Renal cortical epithelial cell (primary cell): Measurements from ENCODE around the gene FCGBP. TPM values are rescaled to one million over a fixed set of nuclear protein-coding genes. Genes with fewer than 3 reads are reported as not detected.
"Not testable (repeated sequence)": the region's sequence is repeated elsewhere in the genome, so short reads cannot be mapped to it uniquely, and the experiment has no call there.

ENCODE experiments used
- DNase-seq: peaks from one replicate; pipeline ENCODE4 v3.0.0-alpha.2; 2011; ENCODE audit warnings: low read depth
- total RNA-seq: library from RNA; depleted of rRNA; stranded (reverse); fragments of >200 nt; gene quantifications from 2 replicates; pipeline ENCODE4 v1.2.3, GENCODE V29; 2014

The FCGBP gene
- total RNA-seq, 1 donor from 2014 or later, result 26.3 TPM

DNA sequence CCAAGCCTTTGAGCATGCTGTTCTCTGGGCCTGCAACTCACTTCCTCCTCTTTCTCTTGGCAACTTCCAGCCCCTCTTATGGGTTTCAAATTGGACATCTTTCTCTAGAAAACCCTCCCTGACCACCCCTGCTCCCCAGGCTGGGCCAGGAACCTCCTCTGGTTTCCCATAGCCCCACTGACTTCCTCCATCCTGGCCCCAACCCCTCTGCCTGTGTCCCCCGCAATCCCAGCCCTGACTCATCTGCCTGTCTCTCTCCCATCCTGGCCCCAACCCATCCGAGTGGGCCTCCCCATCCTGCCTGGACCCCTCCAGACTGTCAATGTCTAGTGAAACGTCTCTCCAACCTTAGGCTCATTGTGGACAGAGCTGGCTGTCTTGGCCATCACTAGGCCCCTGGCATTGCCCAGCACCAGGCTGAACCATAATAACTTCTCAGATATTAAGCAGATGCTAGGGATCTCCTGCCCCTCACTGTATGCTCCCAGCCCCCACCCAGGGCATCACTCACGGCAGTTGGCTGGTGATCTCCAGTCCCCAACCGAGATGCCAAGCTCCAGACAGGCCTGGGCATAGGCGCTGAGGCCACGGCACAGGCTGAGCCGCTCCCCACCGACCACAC lies 16.8 kb downstream of the FCGBP start:
- DNase-seq, result no peak

DNA sequence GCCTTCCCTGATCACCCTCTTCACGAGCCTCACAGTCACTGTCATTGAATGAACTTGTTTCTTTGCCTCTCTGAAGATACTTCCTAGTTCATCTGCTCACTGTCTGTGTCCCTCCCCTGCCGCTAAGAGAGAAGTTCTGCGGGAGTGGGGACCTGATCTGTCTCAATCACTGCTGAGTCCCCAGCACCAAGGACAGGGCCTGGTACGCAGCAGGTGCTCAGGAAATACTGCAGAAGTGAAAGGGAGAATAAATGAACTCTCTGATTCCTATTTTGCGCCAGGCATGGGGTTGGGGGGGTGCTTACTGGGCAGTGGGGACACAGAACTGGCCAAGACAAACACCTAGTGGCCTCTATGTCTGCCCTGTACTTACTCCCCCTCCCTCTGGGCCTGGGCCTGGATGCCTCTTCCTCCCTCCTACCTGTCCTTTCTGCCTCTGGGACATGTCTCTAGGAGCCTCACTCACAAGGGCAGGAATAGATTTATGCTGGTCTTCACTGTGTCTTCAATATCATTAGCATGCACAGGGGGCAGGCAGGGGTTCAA lies 17.5 kb downstream of the FCGBP start:
- DNase-seq, result no peak

DNA sequence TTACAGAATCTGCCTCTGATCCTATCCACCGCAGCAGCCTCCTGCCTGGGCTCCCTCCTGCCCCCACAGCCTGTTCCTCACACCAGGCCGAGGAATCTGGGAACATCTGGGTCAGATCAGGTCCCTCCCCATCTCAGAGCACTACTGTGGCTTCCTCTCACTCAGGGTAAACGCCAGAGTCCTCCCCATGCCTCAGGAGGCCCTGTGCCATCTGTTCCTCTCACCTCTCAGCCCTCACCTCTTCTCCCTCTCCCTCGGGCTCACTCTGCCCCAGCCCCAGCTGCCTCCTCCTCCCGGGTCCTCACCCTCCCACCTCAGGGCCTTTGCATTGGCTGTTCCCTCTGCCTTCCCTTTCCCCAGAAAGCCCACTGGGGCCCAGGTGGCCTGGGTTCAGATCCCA lies 18.2 kb downstream of the FCGBP start:
- DNase-seq, result no peak

DNA sequence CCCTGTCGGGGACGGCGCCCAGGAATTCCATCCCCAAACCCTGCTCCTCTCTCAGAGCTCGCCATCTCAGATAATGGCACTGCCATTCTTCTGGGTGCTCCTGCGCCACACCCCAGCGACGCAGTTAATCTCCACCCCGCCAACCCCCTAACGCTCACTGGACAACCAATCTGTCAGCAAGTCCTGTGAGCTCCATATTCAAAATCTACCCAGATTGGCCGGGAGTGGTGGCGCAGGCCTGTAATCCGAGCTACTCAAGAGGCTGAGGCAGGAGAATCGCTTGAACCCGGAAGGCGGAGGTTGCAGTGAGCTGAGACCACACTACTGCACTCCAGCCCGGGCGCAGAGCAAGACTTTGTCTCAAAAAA lies 18.6 kb downstream of the FCGBP start:
- DNase-seq, result no peak

DNA sequence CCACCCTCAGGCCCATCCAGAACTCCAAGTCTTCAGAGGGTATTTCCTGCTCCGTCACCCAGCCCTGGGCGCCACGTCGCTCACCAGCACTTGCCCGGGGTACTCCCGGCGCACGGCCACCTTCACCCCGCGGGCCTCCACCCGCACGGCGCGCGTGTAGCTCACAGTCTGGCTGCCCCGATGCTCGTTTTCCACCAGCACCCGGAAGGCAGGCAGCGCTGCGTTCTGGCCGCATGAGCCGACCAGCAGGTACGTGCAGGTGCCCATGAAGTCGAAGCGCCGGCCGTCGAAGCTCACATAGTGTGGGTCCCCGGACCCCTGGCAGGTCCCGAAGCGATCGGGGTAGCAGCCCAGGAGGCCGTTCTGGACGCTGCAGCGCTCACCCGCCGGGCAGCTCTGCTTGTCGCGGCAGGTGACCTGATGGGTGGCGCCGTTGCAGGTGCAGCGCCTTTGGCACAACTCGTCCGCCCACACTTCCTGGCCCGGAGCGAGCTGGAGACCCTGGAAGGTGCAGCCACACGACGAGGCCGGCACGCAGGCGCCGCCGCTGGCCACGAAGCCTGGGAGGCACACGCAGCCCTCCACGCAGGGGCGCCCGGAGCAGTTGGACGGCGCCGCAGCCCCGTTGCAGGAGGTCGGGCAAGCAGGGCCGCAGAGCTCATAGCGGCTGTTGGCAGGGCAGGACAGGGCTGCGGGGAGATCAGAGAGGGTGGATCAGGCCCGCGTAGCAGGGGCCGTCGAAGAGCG lies 19.2 kb downstream of the FCGBP start:
- DNase-seq, result no peak

DNA sequence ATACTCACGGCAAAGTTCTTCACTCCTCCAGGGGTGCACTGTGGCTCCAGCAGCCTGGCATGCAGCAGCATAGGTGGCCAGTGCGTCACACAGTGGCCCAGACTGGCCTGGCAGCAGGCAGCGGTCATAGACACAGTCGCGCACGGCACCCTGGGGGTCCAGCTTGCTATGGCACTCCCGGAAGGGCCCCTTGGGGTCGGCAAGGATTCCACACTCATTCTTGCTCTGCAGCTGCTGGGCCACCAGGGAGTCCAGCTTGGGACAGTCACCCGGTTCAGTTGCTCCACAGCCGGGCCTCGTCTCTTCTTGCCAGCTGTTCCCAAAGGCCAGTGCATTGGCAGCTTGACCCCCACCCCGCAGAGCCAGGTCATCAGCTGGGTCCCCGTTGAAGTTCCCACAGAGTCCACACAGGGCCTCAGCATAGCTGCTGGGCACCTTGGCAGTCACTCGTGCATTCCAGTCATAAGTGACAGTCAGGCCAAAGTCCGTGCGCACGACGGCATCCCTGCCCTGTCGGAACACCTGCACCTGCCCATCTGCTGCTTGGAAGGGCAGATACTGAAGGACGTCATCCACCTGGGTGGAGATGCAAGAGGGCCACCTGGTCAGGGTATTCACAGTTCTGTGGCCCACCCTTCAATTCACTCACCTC lies 20.6 kb downstream of the FCGBP start:
- no peak for DNase-seq

DNA sequence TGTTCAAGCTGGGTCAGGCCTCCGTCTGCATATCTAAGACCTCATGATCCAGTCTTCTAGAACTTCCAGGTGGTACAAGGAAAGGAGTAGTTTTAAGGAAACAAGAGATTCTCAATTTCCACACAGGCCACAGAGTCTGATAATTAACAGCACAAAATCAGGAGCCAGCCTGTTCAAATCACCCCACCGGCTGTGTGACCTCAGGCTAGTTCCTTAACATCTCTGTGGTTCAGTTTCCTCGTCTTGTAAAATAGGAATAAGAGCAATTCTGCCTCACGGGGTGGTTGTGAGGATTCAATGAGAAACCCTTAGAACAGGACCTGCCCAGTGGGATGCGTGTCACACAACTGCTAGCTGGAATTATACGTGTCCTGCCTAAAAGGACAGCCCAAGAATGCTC lies 25.6 kb downstream of the FCGBP start:
- no peak for DNase-seq

DNA sequence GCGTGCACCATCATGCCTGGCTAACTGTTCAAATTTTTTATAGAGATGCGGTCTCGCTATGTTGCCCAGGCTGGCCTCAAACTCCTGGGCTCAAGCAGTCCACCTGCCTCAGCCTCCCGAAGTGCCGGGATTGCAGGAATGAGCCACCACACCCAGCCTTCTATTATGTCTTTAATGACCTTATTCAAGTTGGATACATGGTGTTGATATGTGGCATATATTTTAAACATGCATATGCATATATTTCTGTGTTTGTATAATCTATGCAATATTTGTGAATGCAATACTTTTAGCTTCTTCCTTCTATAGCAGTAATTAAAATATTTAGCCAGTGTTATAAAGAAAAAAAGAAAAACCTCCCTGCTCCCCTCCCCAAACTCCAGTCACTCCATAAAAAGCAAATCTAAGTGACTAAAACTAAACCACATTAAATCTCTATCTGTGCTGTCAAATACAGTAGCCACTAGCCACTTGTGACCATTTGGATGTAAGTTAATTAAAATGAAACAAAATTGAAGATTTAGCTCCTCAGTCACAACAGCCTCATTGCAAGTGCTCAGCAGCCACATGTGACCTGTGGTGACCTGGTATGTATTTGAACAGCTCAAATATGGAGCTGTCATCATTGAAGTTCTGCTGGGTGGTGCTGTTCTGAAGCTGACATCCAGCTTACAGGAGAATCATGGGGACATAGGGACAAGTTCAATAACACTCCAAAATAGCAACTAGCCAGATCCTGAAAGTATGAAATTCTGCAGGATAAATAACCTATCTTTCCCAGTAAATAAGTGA lies 27.4 kb downstream of the FCGBP start:
- DNase-seq, result no peak

DNA sequence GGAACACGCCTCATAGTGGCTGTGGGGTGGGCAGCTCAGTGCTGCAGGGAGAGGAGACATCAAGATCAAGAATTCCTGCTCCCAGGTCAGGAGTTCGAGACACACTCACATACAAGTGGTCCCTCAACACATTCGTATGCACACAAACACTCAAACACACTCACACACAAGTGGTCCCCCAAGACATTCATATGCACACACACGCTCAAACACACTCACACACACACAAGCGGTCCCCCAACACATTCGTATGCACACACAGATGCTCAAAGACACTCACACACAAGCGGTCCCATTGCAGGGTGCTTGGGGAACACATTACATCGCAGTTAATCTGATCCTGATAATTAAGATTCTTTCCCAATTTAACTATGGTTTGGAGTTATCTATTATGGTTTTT lies 28.2 kb downstream of the FCGBP start:
- no peak for DNase-seq

DNA sequence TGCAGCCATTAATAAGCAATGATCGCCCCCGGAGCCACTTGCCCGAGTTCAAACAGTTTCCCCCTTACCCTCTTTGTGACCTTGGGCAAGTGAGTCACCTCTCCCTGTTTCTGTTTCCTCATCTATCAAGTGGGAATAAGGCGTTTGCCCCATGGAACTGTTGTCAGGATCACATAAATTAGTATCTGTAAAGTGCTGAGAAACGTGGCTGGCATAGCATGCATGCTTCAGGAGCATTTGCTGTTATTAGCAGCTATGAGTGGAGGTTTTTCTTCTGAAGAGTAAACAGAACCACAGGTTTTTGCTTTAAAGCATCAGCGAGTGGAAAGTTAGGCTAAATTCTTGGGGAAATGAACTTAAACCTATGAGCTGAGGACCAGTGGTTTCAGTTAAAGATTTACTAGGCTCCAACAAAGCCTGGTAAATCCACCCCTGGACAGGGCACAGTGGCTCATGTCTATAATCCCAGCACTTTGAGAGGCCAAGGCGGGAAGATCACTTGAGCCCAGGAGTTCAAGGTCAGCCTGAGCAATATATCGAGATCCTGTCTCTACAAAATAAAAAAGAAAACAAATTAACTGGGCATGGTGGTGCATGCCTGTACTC lies 30.8 kb downstream of the FCGBP start:
- DNase-seq, result not testable (repeated sequence)

DNA sequence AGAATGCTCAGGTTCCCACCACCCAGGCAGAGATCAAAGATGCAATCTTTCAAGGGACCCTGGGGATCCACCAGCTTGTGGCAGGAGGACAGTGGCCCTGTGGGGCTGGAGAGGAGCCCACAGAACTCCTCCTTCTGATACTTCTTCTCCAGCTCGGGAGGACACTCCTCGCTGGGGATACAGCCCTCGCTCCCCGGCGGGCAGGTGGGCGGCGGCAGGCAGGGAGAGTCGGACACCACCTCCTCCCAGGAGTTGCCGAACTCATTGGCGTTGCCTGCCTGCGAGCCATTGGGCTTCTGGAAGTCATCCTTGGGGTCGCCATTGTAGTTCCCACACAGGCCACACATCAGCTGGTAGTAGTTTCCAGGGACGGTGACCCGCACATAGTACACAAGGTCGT lies 32.1 kb downstream of the FCGBP start:
- not testable (repeated sequence) for DNase-seq

DNA sequence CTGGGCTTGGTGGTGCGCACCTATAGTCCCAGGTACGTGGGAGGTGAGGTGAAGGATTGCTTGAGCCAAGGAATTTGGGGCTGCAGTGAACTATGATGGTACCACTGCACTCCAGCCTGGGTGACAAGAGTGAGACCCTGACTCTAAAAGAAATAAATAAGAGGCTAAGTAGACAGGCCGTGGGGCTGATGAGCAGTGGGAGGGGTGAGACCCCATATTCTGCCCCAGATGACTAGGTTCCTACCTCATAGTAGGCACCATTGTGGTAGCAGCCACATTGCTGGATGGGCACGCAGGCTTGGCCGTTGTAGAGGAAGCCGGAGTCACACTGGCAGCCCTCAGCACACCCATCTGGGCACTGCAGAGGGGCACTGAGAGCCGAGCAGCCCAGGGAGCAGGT lies 32.8 kb downstream of the FCGBP start:
- not testable (repeated sequence) for DNase-seq

DNA sequence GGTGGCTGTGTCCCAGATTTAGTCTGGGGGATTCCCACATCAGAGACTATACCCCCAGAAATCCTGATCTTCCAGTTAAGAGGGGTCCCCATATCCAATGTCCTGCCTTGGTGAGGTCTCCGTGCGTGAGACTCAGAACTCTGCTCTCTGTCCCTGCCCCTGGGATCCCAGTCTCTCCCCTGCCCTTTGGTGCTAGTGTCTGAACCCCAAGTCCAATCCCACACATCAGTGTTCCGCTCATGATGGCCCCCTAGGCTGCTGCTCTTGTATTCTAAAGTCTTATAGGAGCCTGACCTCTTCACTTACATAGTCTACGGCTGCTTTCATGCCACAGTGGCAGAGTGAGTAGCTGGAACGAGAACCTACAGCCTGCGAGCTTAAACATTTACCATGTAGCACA lies 35.6 kb downstream of the FCGBP start:
- not testable (repeated sequence) for DNase-seq

DNA sequence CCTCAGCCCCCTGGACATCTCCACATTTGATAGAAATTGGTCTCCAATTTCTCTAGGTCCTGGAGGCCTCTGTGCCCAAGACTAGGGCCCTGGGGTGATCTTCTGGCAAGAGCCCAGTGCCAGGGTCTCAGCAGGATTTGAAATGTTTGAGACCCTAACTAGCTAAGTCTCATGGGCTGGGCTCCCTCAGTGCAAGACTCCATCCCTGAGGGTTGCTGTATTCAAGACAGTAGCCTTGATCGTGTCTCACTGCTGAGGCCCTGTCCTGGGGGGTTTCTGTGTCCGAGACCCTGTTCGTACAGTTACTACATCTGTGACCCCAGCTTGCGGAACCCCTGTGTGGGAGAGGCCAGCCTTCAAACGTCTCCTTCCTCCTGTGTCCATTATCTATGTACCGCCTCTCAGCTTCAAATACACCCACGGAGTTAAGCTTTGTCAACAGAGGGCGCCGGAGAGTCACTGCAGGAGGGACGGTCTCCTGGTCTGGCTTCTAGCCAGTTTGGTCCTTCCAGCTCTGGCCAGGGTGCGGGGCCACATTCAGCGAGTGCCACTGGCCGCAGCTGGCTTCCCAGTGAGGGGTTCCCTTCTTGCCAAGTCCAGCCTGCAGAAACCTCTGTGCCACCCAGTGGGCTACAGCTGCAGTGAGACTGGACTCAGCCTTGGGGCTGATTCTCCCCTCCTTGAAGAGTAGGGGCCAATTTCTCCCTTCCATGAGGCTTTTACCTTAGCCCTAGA lies 36.8 kb downstream of the FCGBP start:
- peak; percentile 53 for DNase-seq

DNA sequence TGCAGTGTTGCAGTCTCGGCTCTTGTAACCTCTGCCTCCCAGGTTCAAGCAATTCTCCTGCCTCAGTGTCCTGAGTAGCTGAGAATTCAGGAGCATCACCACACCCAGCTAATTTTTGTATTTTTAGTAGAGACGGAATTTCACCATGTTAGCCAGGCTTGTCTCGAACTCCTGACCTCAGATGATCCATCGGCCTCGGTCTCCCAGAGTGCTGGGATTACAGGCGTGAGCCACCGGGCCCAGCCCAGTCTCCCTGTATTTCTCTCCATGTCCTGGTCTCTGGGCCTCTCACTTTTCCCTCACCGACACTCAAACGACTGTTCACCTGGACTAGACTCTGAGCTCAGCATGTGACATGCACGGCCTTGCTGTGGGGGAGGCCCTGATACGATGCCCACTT lies 39.3 kb downstream of the FCGBP start:
- DNase-seq, result not testable (repeated sequence)

DNA sequence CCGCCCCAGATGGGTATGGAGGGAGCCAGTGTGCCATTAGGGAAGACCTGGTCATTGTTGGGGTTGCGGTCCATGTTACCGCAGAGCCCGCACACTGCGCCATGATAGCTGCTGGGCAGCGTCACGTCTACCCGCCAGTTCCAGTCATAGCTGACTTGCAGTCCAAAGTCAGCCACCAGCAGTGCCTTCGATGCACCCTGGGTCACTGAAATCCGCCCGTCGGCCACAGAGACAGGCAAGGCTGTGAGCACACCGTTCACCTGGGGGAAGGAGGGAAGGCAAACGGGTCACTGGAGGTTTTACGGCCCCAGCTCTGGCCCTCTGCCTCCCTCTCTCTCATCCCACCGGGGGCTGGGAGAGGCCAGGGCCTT lies 40.2 kb downstream of the FCGBP start:
- not testable (repeated sequence) for DNase-seq

DNA sequence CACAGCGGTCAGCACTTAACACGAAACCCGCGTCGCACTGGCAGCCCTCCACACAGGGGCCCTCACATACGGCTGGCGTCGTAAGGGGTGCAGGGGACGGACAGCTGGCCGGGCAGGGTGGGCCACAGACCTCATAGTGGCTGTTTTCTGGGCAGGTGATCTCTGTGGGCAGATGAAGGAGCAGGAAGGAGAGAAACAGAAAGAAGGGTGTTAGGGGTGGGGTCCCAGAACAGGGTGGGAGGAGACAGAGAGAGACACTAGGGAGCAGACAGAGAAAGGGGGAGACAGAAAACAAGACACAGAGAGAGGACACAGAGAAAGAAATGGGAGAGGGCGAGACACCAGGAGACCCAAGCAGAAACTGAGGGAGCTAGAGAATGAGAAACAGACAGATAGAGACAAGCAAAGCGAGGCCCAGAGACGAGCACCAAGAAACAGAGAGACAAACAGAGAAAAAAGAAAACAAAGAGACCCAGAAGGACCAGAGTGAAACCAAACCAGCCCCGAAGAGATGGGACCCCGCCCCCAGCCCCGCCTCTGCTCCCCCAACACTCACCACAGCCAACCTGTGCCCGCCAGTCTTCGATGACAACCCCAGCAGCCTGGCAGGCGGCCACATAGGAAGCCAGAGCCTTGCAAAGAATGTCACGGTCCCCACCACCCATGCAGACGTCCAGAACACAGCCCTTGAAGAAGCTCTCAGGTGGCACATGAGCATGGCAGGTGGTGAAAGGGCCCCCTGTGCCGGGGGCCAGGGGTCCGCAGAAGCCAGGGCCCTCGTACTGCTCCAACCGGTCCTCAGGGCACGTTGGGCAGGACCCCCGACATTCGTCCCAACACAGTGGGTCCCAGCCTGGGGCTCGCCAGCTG lies 40.8 kb downstream of the FCGBP start:
- not testable (repeated sequence) for DNase-seq

DNA sequence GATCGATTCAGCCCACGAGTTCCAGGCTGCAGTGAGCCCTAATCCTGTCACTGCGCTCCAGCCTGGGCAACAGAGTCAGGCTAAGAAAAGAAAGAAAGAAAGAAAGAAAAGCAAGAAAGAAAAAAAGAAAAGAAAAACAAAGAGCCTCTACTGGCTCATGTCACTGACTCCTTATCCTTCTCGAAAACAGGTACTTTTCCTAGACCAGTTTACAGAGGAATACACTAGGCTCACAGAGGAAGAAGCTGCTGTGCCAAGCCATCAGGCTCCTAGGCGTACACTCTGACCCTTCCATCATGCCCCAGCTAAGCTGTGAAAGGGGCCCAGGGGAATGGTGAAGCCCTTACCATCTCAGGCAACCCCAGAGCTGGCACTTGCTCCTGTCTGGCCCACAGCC lies 41.9 kb downstream of the FCGBP start:
- DNase-seq, result not testable (repeated sequence)

DNA sequence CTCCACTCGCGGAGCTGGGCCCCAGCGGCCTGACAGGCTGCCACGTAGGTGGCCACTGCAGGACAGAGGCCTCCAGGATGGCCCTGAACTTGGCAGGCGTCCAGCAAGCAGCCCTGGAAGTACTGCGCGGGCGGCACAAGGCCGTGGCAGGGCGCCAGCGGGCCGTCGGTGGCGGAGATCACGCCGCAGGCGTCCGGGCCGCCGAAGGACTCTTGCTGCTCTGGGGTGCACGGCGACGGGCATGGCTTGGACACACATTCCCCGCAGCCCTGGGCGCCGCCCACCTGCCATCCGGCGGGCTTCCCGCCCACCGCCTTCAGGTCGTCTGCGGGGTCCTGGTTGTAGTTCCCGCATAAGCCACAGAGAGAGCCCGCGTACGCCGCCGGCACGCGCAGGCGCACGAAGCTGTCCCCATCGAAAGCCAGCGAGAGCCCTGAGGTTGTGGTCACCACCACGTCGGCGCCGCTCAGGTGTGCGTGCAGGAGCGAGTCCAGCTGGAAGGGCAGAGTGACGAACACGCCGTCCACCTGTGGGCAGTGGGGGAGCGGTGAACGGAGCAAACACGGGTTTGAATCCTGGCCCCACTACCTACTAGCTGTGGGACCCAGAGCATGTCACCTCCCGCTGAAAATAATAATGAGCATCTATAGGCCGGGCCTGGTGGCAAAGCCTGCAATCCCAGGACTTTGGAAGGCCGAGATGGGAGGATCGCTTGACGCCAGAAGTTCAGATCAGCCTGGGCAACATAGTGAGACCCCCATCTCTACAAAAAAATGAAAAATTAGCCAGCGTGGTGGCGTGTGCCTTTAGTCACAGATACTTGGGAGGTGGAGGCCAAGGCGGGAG lies 42.6 kb downstream of the FCGBP start:
- not testable (repeated sequence) for DNase-seq
